Stimulated activated CD4-positive, alpha-beta T cell treated with anti-CD3 and anti-CD28 coated beads, TNF-alpha, amount 100 ng/mL, for 24 hours (primary cell): ENCODE results near the gene ITGA11.

Source experiments
- DNase-seq, 3 experiments: peaks; one replicate each; pipeline ENCODE4 v3.0.0-alpha.2; 2020; ENCODE audit warnings: low read depth in 3 of 3

Gene ITGA11

GRCh38 chr15:68389936-68390817 is 41.8 kb downstream of the ITGA11 start:
- no peak for DNase-seq

GRCh38 chr15:68389041-68389930 is 42.7 kb downstream of the ITGA11 start:
- no peak for DNase-seq

- DNase-seq: no peak
Observed at GRCh38 chr15:68387381-68388143, 44.4 kb downstream of the ITGA11 start.

GRCh38 chr15:68386587-68387288 is 45.2 kb downstream of the ITGA11 start:
- DNase-seq: no peak

- DNase-seq: no peak
Observed at GRCh38 chr15:68385671-68386586, 46.0 kb downstream of the ITGA11 start.

GRCh38 chr15:68385240-68385561 is 46.8 kb downstream of the ITGA11 start:
- DNase-seq: no peak

- DNase-seq: no peak
Observed at GRCh38 chr15:68384451-68385239, 47.3 kb downstream of the ITGA11 start.

GRCh38 chr15:68383161-68384074 is 48.5 kb downstream of the ITGA11 start:
- peak in 2 of 3 experiments; percentile 14 to 34 for DNase-seq

- no peak for DNase-seq
Observed at GRCh38 chr15:68382286-68383007, 49.5 kb downstream of the ITGA11 start.

GRCh38 chr15:68380456-68380855 is 51.5 kb downstream of the ITGA11 start:
- no peak for DNase-seq

GRCh38 chr15:68379759-68380290 is 52.1 kb downstream of the ITGA11 start:
- DNase-seq: no peak

GRCh38 chr15:68379058-68379758 is 52.8 kb downstream of the ITGA11 start:
- no peak for DNase-seq

GRCh38 chr15:68378595-68378994 is 53.4 kb downstream of the ITGA11 start:
- no peak for DNase-seq

- no peak for DNase-seq
Observed at GRCh38 chr15:68377766-68378165, 54.2 kb downstream of the ITGA11 start.

- DNase-seq: no peak
Observed at GRCh38 chr15:68376447-68377060, 55.4 kb downstream of the ITGA11 start.

- DNase-seq: no peak
Observed at GRCh38 chr15:68375716-68376220, 56.2 kb downstream of the ITGA11 start.
